H9 (cell line): ENCODE measurements around the gene CKB. TPM values are rescaled to one million over a fixed set of nuclear protein-coding genes. Genes with fewer than 3 reads are reported as not detected.

Experiments
- DNase-seq: peaks from one replicate; pipeline ENCODE4 v3.0.0-alpha.2; 2017
- H2AFZ ChIP-seq: one replicate; pipeline ENCODE4 v1.6.1; 2013; ENCODE audit warnings: mild to moderate bottlenecking, low read length, control low read depth, moderate library complexity
- H2AK5ac ChIP-seq: 2 replicates; pipeline ENCODE4 v1.6.1; 2013; ENCODE audit warnings: low read length, control low read depth, mixed read lengths; ENCODE audit not compliant: insufficient read length
- H2BK120ac ChIP-seq: one replicate; pipeline ENCODE4 v1.6.1; 2013; ENCODE audit warnings: low read depth, mild to moderate bottlenecking, low read length, control low read depth, inconsistent platforms; ENCODE audit not compliant: poor library complexity, severe bottlenecking
- H2BK12ac ChIP-seq: 2 replicates; pipeline ENCODE4 v1.6.1; 2013; ENCODE audit warnings: low read length, control low read depth, mixed read lengths, low read depth; ENCODE audit not compliant: insufficient read length
- H2BK15ac ChIP-seq: 2 replicates; pipeline ENCODE4 v1.6.1; 2013; ENCODE audit warnings: low read depth, low read length, control low read depth
- H2BK20ac ChIP-seq: one replicate; pipeline ENCODE4 v1.6.1; 2013; ENCODE audit warnings: low read depth, mild to moderate bottlenecking, low read length, control low read depth, inconsistent platforms; ENCODE audit not compliant: poor library complexity, severe bottlenecking
- H2BK5ac ChIP-seq: 2 replicates; pipeline ENCODE4 v1.6.1; 2013; ENCODE audit warnings: low read length, control low read depth, mixed read lengths; ENCODE audit not compliant: insufficient read length
- H3K14ac ChIP-seq: 2 replicates; pipeline ENCODE4 v1.6.1; 2013; ENCODE audit warnings: low read length, control low read depth; ENCODE audit not compliant: insufficient read depth
- H3K18ac ChIP-seq: 2 replicates; pipeline ENCODE4 v1.6.1; 2013; ENCODE audit warnings: low read depth, mild to moderate bottlenecking, mixed read lengths, low read length, control low read depth; ENCODE audit not compliant: insufficient read length
- H3K23ac ChIP-seq: 2 replicates; pipeline ENCODE4 v1.6.1; 2013; ENCODE audit warnings: low read length, control low read depth, mixed read lengths, low read depth; ENCODE audit not compliant: insufficient read length
- H3K23me2 ChIP-seq: 2 replicates; pipeline ENCODE4 v1.6.1; 2013; ENCODE audit warnings: low read depth, mild to moderate bottlenecking, mixed read lengths, low read length, control low read depth; ENCODE audit not compliant: insufficient read length, poor library complexity, severe bottlenecking
- H3K27ac ChIP-seq: 2 replicates; pipeline ENCODE4 v1.5.1; 2013; ENCODE audit warnings: low read length, control low read depth, mixed read lengths, low read depth; ENCODE audit not compliant: insufficient read length
- H3K27me3 ChIP-seq: 2 replicates; pipeline ENCODE4 v1.6.1; 2013; ENCODE audit warnings: low read length, control low read depth, inconsistent platforms; ENCODE audit not compliant: insufficient read depth
- H3K4ac ChIP-seq: 2 replicates; pipeline ENCODE4 v1.6.1; 2013; ENCODE audit warnings: low read depth, mild to moderate bottlenecking, control low read depth, inconsistent platforms, low read length, moderate library complexity
- H3K4me1 ChIP-seq: 2 replicates; pipeline ENCODE4 v1.6.1; 2013; ENCODE audit warnings: low read length, control low read depth, inconsistent platforms; ENCODE audit not compliant: insufficient read depth
- H3K4me2 ChIP-seq: 2 replicates; pipeline ENCODE4 v1.6.1; 2013; ENCODE audit warnings: low read length, control low read depth, mixed read lengths; ENCODE audit not compliant: insufficient read length, insufficient read depth
- H3K56ac ChIP-seq: 2 replicates; pipeline ENCODE4 v1.6.1; 2013; ENCODE audit warnings: low read depth, mild to moderate bottlenecking, mixed read lengths, low read length, control low read depth; ENCODE audit not compliant: insufficient read length
- H3K79me1 ChIP-seq: 2 replicates; pipeline ENCODE4 v1.6.1; 2013; ENCODE audit warnings: low read depth, mild to moderate bottlenecking, moderate library complexity, low read length, control low read depth, inconsistent platforms; ENCODE audit not compliant: insufficient read depth, poor library complexity, severe bottlenecking
- H3K79me2 ChIP-seq: 2 replicates; pipeline ENCODE4 v1.6.1; 2013; ENCODE audit warnings: low read length, control low read depth, inconsistent platforms; ENCODE audit not compliant: insufficient read depth
- H3K9ac ChIP-seq: 2 replicates; pipeline ENCODE4 v1.6.1; 2013; ENCODE audit warnings: low read length, control low read depth, mixed read lengths; ENCODE audit not compliant: insufficient read length; ENCODE audit errors: extremely low read depth
- H3K9me3 ChIP-seq: one replicate; pipeline ENCODE4 v1.6.1; 2013; ENCODE audit warnings: low read depth, low read length, inconsistent platforms; ENCODE audit not compliant: control insufficient read depth
- H3T11ph ChIP-seq: one replicate; pipeline ENCODE4 v1.6.1; 2013; ENCODE audit warnings: mild to moderate bottlenecking, low read length, control low read depth, inconsistent platforms
- H4K20me1 ChIP-seq: one replicate; pipeline ENCODE4 v1.6.1; 2013; ENCODE audit not compliant: control insufficient read depth, insufficient read length, insufficient read depth
- H4K5ac ChIP-seq: 2 replicates; pipeline ENCODE4 v1.6.1; 2013; ENCODE audit warnings: low read depth, mild to moderate bottlenecking, mixed read lengths, low read length, control low read depth; ENCODE audit not compliant: insufficient read length
- H4K8ac ChIP-seq: replicated peaks from 2 replicates; pipeline ENCODE4 v1.6.1; 2013; ENCODE audit warnings: low read length, control low read depth, mixed read lengths, low read depth; ENCODE audit not compliant: insufficient read length
- H4K91ac ChIP-seq: 2 replicates; pipeline ENCODE4 v1.6.1; 2013; ENCODE audit warnings: low read depth, mild to moderate bottlenecking, moderate library complexity, mixed read lengths, low read length, control low read depth; ENCODE audit not compliant: insufficient read length
- H3K27ac Mint-ChIP-seq, 3 experiments: 2 replicates in 2 of 3; 3 replicates in 1 of 3; pipeline ENCODE4 v1.8.0; 2020 to 2021; ENCODE audit warnings: mixed read lengths in 3 of 3, mild to moderate bottlenecking in 1 of 3, moderate library complexity in 1 of 3
- H3K27me3 Mint-ChIP-seq: 2 replicates; pipeline ENCODE4 v1.8.0; 2021; ENCODE audit warnings: low read depth, mild to moderate bottlenecking, moderate library complexity, mixed read lengths
- H3K36me3 Mint-ChIP-seq, 3 experiments: 2 replicates in 2 of 3; 3 replicates in 1 of 3; pipeline ENCODE4 v1.8.0; 2020 to 2021; ENCODE audit warnings: low read depth in 3 of 3, mixed read lengths in 3 of 3; ENCODE audit not compliant: insufficient read depth in 1 of 3
- H3K4me1 Mint-ChIP-seq, 2 experiments: 2 replicates each; pipeline ENCODE4 v1.8.0; 2020; ENCODE audit warnings: mixed read lengths in 2 of 2
- H3K4me3 Mint-ChIP-seq, 2 experiments: 2 replicates in 1 of 2; 3 replicates in 1 of 2; pipeline ENCODE4 v1.8.0; 2020 to 2021; ENCODE audit warnings: mild to moderate bottlenecking in 2 of 2, mixed read lengths in 2 of 2, moderate library complexity in 1 of 2
- H3K9me3 Mint-ChIP-seq, 2 experiments: 2 replicates in 1 of 2; 3 replicates in 1 of 2; pipeline ENCODE4 v1.8.0; 2020; ENCODE audit warnings: mild to moderate bottlenecking in 2 of 2, mixed read lengths in 2 of 2, moderate library complexity in 1 of 2
- WGBS: extraction: QIAGEN DNeasy Blood & Tissue Kit; methylation state at CpG from one replicate; pipeline ENCODE4 v1.1.7; 2013; ENCODE audit warnings: missing lambda C conversion rate, low lambda C conversion rate, mixed read lengths; ENCODE audit not compliant: insufficient read length; ENCODE audit errors: extremely low coverage; 5-methylcytosine and 5-hydroxymethylcytosine counted together
- total RNA-seq: library from RNA; stranded (reverse); gene quantifications from 2 replicates; pipeline ENCODE4 v1.2.1, GENCODE V29; 2021
- TF ChIP-seq, protein P1 (sequence below): fragments of 200-600 bp; sonication (generic); conservative IDR thresholded peaks from 3 replicates; pipeline ENCODE4 v1.8.0; 2021; ENCODE audit warnings: antibody characterized with exemption, mild to moderate bottlenecking

CKB gene
- total RNA-seq, 1 experiment from 2014 or later = 517 TPM

DNA sequence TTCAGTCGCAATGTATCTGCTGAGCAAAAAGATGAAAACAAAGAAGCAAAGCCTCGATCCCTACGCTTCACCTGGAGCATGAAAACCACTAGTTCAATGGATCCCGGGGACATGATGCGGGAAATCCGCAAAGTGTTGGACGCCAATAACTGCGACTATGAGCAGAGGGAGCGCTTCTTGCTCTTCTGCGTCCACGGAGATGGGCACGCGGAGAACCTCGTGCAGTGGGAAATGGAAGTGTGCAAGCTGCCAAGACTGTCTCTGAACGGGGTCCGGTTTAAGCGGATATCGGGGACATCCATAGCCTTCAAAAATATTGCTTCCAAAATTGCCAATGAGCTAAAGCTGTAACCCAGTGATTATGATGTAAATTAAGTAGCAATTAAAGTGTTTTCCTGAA is 19.8 kb downstream of the CKB start:
- peaks cover 0 to 2% of the 10 kb centered on the region in 2 experiments; a peak in 2 of 4 replicates for H3K4me1 Mint-ChIP-seq
- no peaks in the 10 kb centered on the region for H3K27me3 ChIP-seq
- no peak overlapping the region for H2AK5ac ChIP-seq
- no peaks in the 10 kb centered on the region for H3K4me1 ChIP-seq
- WGBS = no CpG with 5 or more reads among the region's 18 CpGs
- no peaks in the 10 kb centered on the region for H3K79me1 ChIP-seq
- H3K36me3 Mint-ChIP-seq = peaks cover 34 to 59% (median 50%) of the 10 kb centered on the region in 3 experiments
- no peak overlapping the region for H3K23ac ChIP-seq
- no peak overlapping the region for H3K14ac ChIP-seq
- H3K27me3 Mint-ChIP-seq = no peaks in the 10 kb centered on the region
- H3K9ac ChIP-seq = no peak overlapping the region
- no peaks in the 10 kb centered on the region for H3K23me2 ChIP-seq
- TF ChIP-seq, protein P1, sequence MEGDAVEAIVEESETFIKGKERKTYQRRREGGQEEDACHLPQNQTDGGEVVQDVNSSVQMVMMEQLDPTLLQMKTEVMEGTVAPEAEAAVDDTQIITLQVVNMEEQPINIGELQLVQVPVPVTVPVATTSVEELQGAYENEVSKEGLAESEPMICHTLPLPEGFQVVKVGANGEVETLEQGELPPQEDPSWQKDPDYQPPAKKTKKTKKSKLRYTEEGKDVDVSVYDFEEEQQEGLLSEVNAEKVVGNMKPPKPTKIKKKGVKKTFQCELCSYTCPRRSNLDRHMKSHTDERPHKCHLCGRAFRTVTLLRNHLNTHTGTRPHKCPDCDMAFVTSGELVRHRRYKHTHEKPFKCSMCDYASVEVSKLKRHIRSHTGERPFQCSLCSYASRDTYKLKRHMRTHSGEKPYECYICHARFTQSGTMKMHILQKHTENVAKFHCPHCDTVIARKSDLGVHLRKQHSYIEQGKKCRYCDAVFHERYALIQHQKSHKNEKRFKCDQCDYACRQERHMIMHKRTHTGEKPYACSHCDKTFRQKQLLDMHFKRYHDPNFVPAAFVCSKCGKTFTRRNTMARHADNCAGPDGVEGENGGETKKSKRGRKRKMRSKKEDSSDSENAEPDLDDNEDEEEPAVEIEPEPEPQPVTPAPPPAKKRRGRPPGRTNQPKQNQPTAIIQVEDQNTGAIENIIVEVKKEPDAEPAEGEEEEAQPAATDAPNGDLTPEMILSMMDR = no peak
- H4K8ac ChIP-seq = no peak overlapping the region
- H3K27ac ChIP-seq = no peak overlapping the region
- no peak overlapping the region for H2BK5ac ChIP-seq
- no peak overlapping the region for H4K91ac ChIP-seq
- no peak overlapping the region for H2BK20ac ChIP-seq
- H3T11ph ChIP-seq = no peak overlapping the region
- DNase-seq = no peak
- no peak overlapping the region for H3K4ac ChIP-seq
- no peaks in the 10 kb centered on the region for H3K79me2 ChIP-seq
- no peak overlapping the region for H2BK12ac ChIP-seq
- no peak overlapping the region for H4K5ac ChIP-seq
- no peaks in the 10 kb centered on the region for H3K9me3 ChIP-seq
- no peak overlapping the region for H3K4me3 Mint-ChIP-seq
- H3K56ac ChIP-seq = no peak overlapping the region
- no peak overlapping the region; a peak in 1 of 7 replicates for H3K27ac Mint-ChIP-seq
- H4K20me1 ChIP-seq = no peaks in the 10 kb centered on the region
- H3K9me3 Mint-ChIP-seq = no peaks in the 10 kb centered on the region
- H2AFZ ChIP-seq = no peak overlapping the region
- no peak overlapping the region for H2BK120ac ChIP-seq
- no peak overlapping the region for H3K18ac ChIP-seq
- H2BK15ac ChIP-seq = no peak overlapping the region
- no peak overlapping the region for H3K4me2 ChIP-seq
